ENCODE data around the gene GID8.

GID8 gene

GRCh38 chr20:62971950-62972844 lies 34.2 kb downstream of the GID8 start:
- no peak for FAIRE-seq

GRCh38 chr20:62972845-62973745 lies 35.1 kb downstream of the GID8 start:
- no peak for FAIRE-seq

- no peak for FAIRE-seq
Measured at GRCh38 chr20:62975251-62975760, 37.4 kb downstream of the GID8 start.

- FAIRE-seq, result no peak
Measured at GRCh38 chr20:62975812-62976508, 38.0 kb downstream of the GID8 start.

GRCh38 chr20:62976886-62977285 lies 38.9 kb downstream of the GID8 start:
- FAIRE-seq, result no peak

- FAIRE-seq, result no peak
Measured at GRCh38 chr20:62977613-62978560, 39.9 kb downstream of the GID8 start.

GRCh38 chr20:62978561-62978943 lies 40.6 kb downstream of the GID8 start:
- no peak for FAIRE-seq

GRCh38 chr20:62979310-62979709 lies 41.4 kb downstream of the GID8 start:
- no peak for FAIRE-seq

GRCh38 chr20:62979876-62980373 lies 42.0 kb downstream of the GID8 start:
- no peak for FAIRE-seq

- FAIRE-seq, result no peak
Measured at GRCh38 chr20:62980380-62980960, 42.5 kb downstream of the GID8 start.

GRCh38 chr20:62980970-62981369 lies 43.0 kb downstream of the GID8 start:
- FAIRE-seq, result no peak

- FAIRE-seq, result no peak
Measured at GRCh38 chr20:62982124-62983075, 44.5 kb downstream of the GID8 start.

- no peak for FAIRE-seq
Measured at GRCh38 chr20:62983210-62983609, 45.3 kb downstream of the GID8 start.

GRCh38 chr20:62984666-62985443 lies 46.9 kb downstream of the GID8 start:
- no peak for FAIRE-seq

GRCh38 chr20:62985444-62985778 lies 47.5 kb downstream of the GID8 start:
- FAIRE-seq, result no peak

GRCh38 chr20:62986257-62986800 lies 48.4 kb downstream of the GID8 start:
- no peak for FAIRE-seq

- no peak for FAIRE-seq
Measured at GRCh38 chr20:62987114-62987513, 49.2 kb downstream of the GID8 start.

- no peak for FAIRE-seq
Measured at GRCh38 chr20:62989201-62989601, 51.3 kb downstream of the GID8 start.

GRCh38 chr20:62990306-62990825 lies 52.4 kb downstream of the GID8 start:
- FAIRE-seq, result no peak

Data from A204.1 (cell line).